Activated CD4-positive, alpha-beta T cell treated with anti-CD3 and anti-CD28 coated beads, Interleukin-2, amount 50 U/mL, for 4 hours (primary cell): ENCODE measurements around the gene TMEM151B.

Experiments
- DNase-seq, 2 experiments: peaks; one replicate each; pipeline ENCODE4 v3.0.0-alpha.2; 2020

TMEM151B gene

GRCh38 chr6:44233567-44234100 is 36.6 kb upstream of the TMEM151B start:
- DNase-seq: no peak

GRCh38 chr6:44234101-44235025 is 35.9 kb upstream of the TMEM151B start:
- DNase-seq: no peak

- DNase-seq: no peak
These were observed 35.0 kb upstream of the TMEM151B start for GRCh38 chr6:44235269-44235668.

GRCh38 chr6:44235891-44236516 is 34.2 kb upstream of the TMEM151B start:
- DNase-seq: no peak

- peak; percentile 52 to 57 for DNase-seq
These were observed 33.0 kb upstream of the TMEM151B start for GRCh38 chr6:44237021-44237812.

- DNase-seq: peak; percentile 64 to 68
These were observed 32.3 kb upstream of the TMEM151B start for GRCh38 chr6:44237813-44238433.

GRCh38 chr6:44238687-44239350 is 31.4 kb upstream of the TMEM151B start:
- no peak for DNase-seq

- no peak for DNase-seq
These were observed 26.9 kb upstream of the TMEM151B start for GRCh38 chr6:44243345-44243744.

- no peak for DNase-seq
These were observed 24.8 kb upstream of the TMEM151B start for GRCh38 chr6:44245391-44245911.

- DNase-seq: peak; percentile 74 to 78
These were observed 24.2 kb upstream of the TMEM151B start for GRCh38 chr6:44245912-44246662.

- peak; percentile 98 for DNase-seq
These were observed 23.4 kb upstream of the TMEM151B start, which contains the start of gene HSP90AB1 for GRCh38 chr6:44246663-44247337. HSP90AB1 (plus strand) TSS chr6:44247101; CDS start chr6:44248630, 1,529 bp downstream.

GRCh38 chr6:44247338-44248302 is 22.6 kb upstream of the TMEM151B start:
- peak; percentile 89 to 91 for DNase-seq

GRCh38 chr6:44248579-44248978 is 21.7 kb upstream of the TMEM151B start:
- DNase-seq: no peak

- DNase-seq: no peak
These were observed 21.0 kb upstream of the TMEM151B start for GRCh38 chr6:44249082-44249748.

- DNase-seq: no peak
These were observed 20.1 kb upstream of the TMEM151B start for GRCh38 chr6:44250067-44250717.

- DNase-seq: no peak
These were observed 19.5 kb upstream of the TMEM151B start for GRCh38 chr6:44250718-44251123.

GRCh38 chr6:44251576-44252524 is 18.4 kb upstream of the TMEM151B start:
- no peak for DNase-seq
